ENCODE measurements around the gene RESF1.
A peak's percentile ranks its signal among the peaks of the same experiment; 100 is the strongest.

The RESF1 gene

DNA sequence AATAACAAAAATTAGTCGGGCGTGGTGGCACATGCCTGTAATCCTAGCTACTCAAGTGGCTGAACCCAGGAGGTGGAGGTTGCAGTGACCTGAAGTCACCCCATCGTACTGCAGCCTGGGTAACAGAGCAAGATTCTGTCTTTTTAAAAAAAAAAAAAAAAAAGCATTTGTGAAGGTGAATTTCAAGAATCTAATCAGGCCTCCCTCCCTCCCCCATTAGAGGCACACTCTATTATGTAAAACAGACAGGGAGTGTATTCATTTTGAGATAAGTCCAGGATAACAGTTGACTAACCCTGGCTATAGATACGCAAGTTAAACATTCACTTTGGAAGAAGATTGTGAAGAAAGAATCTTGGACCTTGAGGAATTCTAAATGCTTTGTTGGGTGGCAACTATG lies 2.9 kb downstream of the RESF1 start:
- no peak for DNase-seq

DNA sequence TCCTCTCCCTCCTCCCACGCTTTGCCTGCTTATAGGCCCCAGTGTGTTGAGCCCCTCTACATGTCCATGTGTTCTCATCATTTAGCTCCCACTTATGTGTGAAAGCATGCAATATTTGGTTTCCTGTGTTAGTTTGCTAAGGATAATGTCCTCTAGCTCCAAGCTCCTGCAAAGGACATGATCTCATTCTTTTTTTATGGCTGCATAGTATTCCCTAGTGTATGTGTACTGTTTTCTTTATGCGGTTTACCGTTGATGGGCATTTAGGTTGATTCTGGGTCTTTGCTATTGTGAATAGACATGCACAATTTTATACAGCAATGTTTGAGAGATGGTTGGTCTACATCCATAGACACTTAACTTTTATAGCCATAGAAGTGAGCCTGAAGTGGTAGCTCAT lies 5.1 kb downstream of the RESF1 start:
- DNase-seq = no peak

DNA sequence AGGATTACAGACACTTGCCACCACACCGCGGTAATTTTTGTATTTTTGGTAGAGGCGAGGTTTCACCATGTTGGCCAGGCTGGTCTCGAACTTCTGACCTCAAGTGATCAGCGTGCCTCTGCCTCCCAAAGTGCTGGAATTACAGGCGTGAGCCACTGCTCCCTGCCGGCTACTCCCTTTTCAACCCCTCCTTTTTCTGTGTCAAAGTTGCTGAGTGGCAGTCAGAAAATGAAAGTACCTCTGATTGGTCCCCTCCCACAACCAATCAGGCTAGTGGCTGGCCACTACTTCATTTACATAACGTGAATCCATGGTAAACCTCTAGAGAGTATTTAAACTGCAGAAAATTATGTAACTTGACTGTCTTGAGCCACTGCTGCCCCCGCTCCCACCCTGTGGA lies 5.9 kb downstream of the RESF1 start:
- DNase-seq = peak; percentile 74

DNA sequence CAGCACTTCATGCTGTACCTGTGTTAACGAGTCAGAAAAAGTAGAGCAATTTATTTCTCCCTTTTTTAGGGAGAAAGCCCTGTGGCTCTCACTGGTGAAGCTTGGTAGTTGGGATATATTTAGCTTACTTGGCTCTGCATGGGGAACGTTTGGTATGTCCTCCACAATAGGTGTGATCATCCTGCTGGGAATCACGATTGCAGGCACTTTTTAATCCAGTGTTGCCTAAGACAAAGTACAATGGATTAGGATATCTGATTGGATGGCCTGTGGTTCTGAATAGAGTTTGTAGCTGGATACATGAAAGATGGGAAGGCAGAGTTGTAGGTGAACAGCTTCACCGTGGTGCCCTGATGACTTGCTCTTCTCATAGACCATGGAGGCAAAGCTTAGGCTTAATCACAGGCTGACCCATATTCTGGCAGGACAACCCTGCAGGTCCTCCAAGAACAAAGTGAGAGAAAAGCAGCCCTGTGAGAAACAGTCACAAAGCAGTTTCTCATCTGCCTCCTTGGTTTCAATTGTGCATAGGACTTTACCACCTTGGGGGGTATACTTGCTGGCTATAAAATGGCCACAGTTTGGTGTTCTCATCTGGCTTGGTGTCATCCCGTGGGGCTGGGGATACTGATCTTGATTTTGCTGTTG lies 7.5 kb downstream of the RESF1 start:
- no peak for DNase-seq

DNA sequence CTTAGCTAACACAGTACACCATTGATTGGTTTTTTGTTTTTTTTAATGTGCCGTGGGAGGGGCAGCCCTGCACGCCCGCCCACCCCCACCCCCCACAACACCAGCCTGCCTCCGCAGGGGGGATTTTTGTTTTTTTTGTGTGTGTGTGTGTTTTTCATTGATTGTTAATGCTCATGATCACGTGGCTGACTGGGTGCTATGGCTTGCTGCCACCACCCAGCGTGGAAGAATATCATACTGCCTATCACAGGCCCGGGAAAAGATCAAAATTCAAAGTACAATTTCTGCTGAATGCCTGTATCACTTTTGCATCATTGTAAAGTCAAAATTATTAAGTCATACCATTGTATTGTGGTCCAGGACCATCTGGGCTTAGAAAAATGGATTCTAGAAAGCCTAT lies 8.3 kb downstream of the RESF1 start:
- DNase-seq = no peak

DNA sequence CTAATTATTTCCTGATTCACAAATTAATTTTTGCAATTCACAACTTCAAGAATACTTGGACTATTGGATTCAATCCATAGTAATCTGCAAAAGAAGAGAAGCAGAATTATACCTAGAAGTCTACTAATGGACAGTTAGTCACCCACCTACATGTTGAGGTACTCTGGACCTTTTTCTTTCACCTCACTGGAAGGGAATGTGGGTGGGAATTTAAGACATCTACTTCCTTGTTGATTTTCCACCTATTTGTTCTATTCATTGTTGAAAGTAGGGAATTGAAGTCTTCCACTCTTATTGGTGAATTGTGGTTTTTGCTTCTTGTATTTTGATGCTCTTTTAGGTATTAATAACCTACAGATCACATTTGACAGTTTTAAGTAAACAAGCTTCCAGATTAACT lies 11.0 kb downstream of the RESF1 start:
- DNase-seq = no peak

DNA sequence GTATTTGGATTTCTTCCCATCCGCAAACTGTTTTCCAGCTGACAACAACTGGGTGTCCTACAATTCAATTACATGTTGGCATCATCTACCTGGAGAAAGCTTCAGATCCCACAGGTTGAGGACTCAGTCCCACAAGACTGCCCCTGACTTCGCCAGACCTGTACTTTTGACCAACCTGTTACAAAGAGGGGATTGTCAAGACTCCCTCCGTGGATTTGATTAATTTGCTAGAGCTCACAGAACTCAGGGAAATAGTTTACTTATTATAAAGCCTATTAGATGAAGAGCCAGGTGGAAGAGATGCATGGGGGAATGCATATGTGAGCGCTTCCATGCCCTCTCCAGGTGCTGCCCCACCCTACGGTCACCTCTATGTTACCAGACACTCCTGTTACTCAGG lies 14.6 kb downstream of the RESF1 start:
- no peak for DNase-seq

DNA sequence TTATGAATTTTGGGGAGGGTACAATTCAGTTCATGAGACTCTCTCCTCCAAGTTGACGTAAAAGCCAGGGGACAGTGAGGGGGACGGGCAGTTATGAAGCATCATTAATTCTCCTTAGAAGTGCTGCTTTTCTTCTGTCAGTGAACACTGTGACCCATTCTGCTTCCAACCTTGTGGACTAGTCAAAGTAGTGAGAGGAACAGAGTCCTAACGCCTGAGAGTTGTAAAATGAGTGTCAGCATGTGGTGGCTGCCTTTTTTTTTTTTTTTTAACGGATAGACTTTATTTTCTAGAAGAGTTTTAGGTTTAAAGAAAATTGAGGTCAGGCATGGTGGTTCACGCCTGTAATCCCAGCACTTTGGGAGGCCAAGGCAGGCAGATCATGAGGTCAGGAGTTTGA lies 15.5 kb downstream of the RESF1 start:
- DNase-seq = no peak

DNA sequence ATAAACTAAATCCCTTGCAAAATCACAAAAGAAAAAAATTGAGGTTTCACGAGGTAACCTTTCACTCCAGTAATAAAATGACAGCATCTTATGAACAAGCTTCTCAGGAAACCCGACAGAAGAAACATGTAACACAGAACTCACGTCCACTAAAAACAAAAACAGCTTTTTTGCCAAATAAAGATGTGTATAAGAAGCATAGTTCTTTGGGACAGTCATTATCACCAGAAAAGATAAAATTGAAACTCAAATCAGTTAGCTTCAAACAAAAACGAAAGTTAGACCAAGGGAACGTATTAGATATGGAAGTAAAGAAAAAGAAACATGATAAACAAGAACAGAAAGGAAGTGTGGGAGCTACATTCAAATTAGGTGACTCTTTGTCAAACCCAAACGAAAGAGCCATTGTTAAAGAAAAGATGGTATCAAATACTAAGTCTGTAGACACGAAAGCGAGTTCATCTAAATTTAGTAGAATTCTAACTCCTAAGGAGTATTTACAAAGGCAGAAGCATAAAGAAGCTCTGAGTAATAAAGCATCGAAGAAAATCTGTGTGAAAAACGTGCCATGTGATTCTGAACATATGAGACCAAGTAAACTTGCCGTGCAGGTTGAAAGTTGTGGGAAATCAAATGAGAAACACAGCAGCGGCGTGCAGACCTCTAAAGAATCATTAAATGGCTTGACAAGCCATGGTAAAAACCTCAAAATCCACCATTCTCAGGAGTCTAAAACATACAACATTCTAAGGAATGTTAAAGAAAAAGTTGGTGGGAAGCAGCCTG lies 25.8 kb downstream of the RESF1 start:
- no peak for DNase-seq

DNA sequence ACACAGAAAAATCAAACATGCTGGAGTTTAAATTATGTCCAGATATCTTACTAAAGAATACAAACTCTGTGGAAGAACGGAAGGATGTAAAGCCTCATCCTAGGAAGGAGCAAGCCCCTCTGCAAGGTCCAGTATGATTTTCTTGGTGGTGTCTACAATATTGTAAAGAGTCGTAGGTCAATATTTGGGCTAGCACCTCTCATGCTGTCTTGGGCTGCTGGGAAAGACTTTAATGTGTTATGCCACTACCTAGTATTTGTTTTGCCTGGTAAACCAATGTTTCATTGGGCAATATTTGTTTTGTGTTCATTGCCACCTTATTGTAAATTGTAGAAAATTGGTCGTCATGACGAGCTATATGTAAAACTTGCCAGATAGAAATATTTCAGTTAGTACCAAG lies 26.6 kb downstream of the RESF1 start:
- no peak for DNase-seq

DNA sequence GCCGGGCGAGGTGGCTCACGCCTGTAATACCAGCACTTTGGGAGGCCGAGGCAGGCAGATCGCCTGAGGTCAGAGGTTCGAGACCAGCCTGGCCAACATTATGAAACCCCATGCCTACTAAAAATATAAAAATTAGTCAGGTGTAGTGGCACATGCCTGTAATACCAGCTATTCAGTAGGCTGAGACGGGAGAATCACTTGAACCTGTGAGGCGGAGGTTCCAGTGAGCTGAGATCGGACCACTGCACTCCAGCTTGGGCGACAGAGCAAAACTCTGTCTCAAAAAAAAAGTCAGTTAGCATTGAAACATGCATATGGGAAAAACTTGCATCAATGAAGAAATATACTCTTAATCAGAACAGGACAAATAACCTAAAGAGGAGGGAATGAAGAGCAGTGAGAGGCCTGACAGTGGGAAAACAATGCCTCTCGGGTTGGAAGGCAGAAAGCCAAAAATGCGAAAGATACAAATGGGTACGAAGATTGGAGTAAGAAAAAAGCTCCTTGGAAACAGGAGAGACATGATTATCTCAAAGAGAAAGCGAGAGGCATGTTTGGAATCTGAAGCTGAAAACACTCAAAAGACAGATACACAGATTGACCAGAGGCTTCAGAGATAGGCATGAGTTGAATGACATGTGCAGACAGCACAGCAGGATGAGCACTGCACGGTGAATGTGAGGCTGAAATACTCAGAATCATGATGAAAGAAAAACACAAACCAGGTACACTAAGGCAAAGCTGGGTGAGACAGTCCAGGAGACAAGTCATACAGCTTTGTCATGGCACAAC lies 30.6 kb downstream of the RESF1 start:
- no peak for DNase-seq

DNA sequence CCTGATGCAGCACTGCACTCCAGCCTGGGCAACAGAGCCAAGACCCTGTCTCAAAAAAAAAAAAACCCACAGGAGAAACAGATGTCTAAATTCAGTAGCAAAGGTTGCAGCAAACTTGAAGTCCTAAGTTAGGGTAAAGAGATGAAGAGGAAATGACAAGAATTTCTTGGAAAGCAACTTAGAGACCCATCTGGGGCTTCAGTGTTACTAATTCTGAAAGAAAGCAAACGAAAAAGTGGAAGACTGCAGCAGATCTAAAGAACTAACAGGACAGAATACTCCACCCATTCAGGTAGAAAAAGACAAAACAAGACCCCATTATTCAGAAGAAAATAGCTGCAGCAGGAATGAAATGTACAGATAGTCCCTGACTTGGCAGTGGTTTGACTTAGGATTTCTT lies 31.9 kb downstream of the RESF1 start:
- no peak for DNase-seq

DNA sequence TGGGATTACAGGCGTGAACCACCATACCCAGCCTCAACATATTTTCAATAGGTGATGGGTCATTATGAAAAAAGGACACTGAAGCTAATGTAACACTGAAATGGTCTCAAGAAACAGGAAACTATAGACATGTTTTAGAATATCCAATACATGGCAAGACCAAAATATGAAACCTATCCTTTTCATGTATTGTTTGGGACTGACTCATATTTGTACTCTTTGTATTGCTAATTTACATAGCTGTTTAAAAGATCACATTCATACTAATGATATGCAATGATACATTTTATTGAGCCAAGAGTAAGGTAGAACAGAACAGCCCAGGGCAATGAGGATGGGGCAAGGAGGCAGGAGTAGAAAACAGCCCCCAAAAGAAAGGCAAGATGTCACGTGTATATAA lies 32.6 kb downstream of the RESF1 start:
- DNase-seq = no peak

DNA sequence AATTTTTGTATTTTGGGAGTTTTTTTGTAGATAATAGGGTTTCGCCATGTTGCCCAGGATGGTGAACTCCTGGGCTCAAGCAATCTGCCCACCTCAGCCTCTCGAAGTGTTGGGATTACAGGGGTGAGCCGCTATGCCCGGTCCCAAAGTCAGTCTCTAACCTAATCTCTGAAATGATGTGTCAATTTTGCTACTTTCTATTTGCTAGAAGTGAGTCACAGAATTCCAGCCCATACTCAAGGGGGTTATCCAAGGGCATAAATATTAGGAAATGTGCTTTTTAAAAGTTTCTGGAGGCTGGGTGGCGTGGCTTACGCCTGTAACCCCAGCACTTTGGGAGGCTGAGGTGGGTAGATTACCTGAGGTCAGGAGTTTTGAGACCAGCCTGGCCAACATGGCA lies 40.5 kb downstream of the RESF1 start:
- no peak for DNase-seq

DNA sequence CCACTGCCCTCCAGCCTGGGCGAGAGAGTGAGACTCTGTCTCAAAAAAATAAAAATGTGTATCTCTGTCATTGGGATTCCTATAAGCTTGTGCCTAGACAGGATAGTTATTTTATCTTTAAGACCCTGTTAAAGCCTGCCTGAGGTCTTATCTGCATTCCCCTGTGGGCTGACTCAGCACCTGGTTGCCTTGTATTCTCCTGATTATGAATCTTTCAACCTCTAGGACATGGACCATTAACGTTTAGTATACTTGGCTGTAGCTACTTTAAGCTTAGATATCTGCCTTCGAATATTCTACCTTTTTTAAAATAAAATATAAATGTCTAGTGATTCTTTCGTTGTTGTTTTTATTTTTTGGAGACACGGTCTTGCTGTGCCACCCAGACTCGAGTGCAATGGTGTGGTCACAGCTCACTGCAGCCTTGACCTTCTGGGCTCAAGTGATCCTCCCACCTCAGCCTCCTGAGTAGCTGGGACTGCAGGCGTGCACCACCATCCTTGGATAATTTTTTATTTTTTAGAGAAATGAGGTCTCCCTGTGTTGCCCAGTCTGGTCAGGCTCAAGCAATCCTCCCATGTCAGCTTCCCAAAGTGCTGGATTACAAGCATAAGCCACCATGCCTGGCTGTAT lies 41.3 kb downstream of the RESF1 start:
- DNase-seq = no peak

DNA sequence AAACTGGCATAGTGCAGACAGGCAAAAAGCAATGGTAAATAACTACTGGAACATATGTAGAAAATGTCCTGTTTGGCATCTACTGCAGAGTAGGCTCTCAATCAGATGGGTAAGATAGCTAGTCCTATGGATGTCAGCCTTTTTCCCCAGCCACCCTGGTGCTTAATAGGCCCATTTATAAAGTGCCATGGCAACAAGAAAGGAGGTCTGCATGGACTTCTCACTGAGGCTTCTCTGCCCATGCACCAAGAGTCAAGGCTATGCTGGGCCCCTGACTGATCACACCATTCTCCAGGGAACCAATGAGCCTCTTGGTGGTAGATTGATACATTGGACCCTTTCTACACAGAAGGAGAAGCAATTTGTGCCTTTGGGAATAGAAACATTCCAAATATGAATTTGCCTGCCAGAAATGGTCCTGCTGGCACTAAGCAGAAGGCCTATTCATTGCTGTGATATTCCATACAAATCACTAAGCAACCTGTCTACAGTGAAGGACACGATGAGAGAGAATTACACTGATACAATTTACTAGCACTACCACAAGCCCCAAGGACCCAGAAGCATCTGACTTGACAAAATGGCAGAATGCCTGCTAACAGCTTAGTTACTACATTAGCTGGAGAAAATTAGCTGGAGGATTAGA lies 43.8 kb downstream of the RESF1 start:
- no peak for DNase-seq

DNA sequence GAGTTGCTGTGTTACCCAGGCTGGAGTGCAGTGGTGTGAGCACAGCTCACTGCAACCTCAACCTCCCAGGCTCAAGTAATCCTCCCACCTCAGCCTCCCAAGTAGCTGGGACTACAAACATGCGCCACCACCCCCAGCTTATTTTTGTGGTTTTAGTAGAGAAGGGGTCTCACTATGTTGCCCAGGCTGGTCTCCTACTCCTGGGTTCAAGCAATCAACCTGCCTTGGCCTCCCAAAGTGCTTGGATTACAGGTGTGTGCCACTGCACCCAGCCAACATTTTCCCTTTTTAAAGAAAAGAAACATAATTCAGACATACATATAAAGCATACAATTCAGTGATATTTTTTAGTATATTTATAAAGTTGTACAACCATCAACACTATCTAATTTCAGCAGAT lies 44.4 kb downstream of the RESF1 start:
- no peak for DNase-seq

DNA sequence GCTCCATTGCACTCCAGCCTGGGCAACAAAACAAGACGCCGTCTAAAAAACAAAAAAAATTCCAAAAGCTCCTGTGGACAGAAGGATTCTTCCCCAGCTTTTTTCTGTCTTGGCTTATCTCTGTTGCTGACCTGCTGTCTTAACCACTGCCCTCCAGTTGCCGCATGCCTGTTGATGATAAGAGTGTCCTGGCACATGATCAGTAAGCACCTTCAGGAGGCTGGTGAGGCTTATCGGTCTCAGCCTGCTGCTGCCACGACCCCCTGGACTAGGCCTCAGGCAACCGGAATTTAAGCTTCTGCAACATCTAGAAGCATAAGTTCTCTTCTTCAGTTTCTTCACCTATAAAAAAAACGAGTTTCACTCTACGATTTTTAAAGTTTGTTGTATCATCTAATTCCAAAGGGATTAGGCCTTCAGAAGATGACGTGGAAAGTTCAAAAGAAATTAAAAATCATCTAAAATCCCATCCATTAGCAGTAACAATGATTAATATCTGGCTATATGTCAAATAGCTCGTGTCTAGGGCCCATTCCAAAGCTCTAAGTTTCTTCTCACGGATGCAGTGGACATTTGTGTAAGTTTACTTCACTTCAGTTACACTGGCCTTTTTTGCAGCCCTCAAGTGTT lies 46.4 kb downstream of the RESF1 start:
- no peak for DNase-seq
